Measurements from ENCODE around the gene FSTL4.

GRCh38 chr5:133611357-133612248 lies 738 bp downstream of the FSTL4 start:
- no peak for TF ChIP-seq CTCF (IDR thresholded peaks at IDR 0.05)
- TF ChIP-seq POLR2A (IDR thresholded peaks at IDR 0.05), result no peak

Data from Peyer's patch (tissue), 4 donors.